Suppressor macrophage treated with lipopolysaccharide for 1 hour (primary cell): ENCODE data around the gene DCAF4.
"Not testable (repeated sequence)": the region's sequence is repeated elsewhere in the genome, so short reads cannot be mapped to it uniquely, and the experiment has no call there.

ENCODE experiments used
- DNase-seq, 3 donors: peaks; one replicate each; pipeline ENCODE4 v3.0.0-alpha.2; 2020 to 2022

DCAF4 gene

DNA sequence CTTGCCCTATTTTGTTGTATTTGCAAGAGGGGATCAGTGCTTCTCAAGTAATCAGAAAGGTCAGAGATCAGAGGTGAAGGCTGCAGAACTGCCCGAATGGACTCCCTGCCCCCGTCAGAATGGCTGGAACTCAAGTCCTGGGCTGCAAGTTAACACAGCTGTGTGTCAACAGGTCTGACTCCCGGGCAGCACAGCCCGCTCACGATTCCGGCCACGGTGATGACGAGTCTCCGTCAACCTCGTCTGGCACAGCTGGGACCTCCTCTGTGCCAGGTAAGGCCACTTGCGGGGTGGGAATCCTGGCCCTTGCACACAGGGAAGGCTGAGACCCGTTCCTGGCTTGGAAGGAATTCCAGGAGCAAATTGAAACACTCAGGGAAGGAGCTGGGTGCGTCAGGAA, 13.4 kb downstream of the DCAF4 start:
- DNase-seq = no peak

- DNase-seq = no peak
Observed at GRCh38 chr14:72941286-72941985, 15.2 kb downstream of the DCAF4 start.

DNA sequence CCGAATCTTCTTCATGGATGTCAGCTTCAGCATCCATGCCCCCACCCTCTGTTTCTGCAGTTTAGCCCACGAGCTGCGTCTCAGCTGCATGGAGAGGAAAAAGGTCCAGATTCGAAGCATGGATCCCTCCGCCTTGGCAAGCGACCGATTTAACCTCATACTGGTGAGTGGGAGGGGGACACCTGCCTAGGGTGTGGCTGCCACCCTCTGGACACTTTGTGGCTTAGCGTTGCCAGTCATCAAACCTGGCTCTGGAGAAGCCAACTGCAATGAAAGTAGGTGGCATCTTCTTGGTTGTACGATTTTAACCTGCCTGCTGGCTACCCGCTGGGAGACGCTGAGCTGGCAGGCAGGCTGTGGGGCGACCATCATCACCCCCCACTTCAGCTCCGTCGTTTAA, 16.7 kb downstream of the DCAF4 start:
- DNase-seq = no peak

DNA sequence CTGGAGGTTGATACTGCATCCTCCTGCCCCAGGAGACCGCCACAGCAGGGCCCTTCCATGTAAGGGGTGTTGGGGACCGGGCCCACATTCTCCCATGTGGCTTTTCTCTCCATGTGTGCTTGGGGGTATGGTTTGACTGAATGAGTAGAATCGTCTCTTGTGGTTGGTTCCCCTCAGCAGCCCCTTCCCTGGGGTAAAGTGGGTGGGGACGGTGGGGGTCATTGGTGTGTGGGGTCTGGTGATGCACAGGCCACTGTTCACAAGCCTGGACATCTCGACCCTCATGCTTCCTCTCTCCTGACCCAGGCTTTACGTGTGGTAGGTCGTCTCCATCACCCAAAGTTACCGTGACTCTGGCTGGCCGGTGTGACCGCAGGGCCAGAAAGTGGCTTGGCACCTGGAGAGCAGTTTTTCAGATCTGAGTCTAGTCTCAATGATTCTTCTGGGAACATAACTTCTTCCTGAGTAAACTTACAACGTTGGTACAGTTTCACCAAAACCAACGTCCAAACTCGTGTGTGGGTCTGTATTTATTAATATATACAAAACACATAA, 17.7 kb downstream of the DCAF4 start:
- DNase-seq = no peak

- DNase-seq = peak; percentile 36 to 64 (median 38)
Observed at GRCh38 chr14:72945356-72946027, 19.2 kb downstream of the DCAF4 start.

GRCh38 chr14:72946491-72946890, 20.2 kb downstream of the DCAF4 start:
- DNase-seq = no peak

- no peak for DNase-seq
Observed at GRCh38 chr14:72947366-72948160, 21.3 kb downstream of the DCAF4 start.

- DNase-seq = peak; percentile 72 to 83 (median 77)
Observed at GRCh38 chr14:72948481-72949138, 22.3 kb downstream of the DCAF4 start.

- DNase-seq = no peak
Observed at GRCh38 chr14:72952171-72952570, 25.9 kb downstream of the DCAF4 start.

GRCh38 chr14:72956741-72957140, 30.5 kb downstream of the DCAF4 start:
- DNase-seq = not testable (repeated sequence)

- DNase-seq = no peak
Observed at GRCh38 chr14:72957213-72957612, 30.9 kb downstream of the DCAF4 start.

- no peak for DNase-seq
Observed at GRCh38 chr14:72958548-72958947, 32.3 kb downstream of the DCAF4 start.

DNA sequence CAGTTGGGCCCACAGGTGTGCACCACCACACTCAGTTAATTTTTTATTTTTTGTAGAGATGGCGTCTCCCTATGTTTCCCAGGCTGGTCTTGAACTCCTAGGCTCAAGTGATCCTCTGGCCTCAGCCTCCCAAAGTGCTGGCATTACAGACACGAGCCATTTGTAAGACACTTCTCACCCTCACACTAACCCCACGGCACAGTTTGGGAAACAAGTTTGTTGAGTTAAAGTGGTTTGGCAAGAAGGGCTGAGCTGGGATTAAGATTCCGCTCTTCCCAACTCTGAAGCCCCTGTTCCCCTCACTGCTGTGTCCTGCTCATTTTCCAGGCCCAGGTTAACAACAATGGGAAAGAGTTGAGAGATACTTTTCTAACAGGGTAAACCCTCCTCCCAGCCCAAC, 34.8 kb downstream of the DCAF4 start:
- DNase-seq = not testable (repeated sequence)

DNA sequence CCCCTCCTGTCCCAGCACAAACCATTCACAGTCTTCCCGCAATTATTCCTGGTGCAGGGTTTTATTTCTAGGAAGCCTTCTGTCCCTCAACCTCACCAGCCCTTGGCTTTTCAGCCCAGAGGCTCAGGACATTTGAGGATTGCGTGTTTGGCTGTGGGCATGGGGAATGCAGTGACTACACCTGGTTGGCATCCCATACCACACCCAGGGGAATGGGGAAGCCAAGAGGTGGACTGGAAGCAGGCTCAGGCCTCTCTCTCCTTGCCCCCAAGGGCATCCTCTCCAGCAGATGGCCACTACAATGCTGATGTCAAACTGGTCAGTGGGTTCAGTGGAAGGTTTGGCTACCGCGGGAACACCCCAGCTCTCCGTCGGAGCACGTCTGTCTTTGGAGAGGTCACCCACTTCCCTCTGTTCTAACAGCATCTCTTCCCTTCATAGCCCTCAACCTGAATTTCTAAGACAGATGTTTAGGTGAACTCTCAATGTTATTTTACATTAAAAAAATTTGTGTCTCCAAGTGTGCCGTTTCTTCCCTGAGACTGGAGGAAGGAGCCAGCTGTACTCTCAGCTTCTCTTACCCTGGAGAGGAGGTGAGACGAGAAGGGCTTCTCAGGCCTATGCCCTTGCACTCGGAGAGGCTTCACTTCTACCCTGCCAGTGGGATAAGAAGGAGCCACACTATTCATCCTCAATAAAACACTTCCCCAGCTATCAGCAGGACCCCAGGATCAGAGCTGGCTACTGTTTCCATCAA, 35.5 kb downstream of the DCAF4 start:
- no peak for DNase-seq

GRCh38 chr14:72962336-72962754, 36.1 kb downstream of the DCAF4 start:
- DNase-seq = not testable (repeated sequence)

DNA sequence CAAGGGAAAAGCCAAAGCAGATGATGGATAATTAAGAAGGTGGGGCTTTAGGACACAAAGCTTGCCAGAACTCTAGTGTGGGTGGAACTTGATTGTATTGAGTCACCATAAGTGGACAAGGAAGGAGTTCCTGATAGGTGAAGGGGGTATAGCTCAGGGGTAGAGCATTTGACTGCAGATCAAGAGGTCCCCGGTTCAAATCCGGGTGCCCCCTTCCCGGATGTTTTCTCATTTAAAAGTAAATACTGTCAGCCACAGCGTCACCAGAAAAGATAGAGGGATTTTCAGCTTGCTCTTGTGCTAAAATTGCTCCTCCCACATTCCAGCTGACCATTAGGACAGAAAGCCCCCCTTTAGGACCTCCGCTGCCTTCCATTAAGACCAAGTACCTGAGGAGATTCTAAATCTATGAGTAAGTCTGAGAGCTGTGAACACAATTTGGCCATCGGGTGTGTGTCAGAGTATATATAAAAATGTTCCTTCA, 36.6 kb downstream of the DCAF4 start:
- no peak for DNase-seq

GRCh38 chr14:72965249-72965648, 39.0 kb downstream of the DCAF4 start:
- DNase-seq = no peak

DNA sequence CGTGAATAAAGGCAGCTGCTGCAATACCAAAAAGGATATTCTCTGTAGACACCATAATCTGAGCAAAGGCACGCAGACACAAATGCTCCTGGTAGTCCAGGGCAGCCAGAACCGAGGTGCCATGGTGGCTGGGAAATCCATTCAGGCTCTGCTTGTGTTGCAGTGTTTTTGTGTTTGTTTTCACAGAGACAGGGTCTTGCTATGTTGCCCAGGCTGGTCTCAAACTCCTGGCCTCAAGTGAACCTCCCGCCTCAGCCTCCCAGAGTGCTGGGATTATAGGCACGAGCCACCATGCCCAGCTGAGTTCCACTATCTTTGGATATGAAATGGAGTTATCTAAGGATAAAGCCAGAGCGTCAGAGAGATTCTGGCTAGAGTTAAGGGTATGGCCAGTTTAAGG, 39.8 kb downstream of the DCAF4 start:
- DNase-seq = no peak

DNA sequence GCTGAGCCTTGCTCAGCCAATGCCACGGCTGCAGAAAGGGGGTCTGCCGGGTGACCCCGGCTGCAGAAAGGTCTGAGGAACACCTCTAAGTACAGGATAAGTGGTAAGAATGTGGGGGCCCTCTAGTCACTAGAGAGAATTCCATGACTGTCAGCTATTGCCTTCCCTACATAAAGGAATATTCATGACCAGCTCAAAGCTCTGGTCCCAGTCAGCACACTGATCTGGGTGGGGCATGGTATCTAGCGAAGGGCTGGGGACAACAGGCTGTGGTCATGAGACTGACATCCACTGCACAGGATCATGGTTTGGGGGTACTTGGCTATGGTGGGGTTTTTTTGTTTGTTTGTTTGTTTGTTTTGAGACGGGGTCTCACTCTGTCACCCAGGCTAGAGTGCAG, 42.1 kb downstream of the DCAF4 start:
- no peak for DNase-seq

DNA sequence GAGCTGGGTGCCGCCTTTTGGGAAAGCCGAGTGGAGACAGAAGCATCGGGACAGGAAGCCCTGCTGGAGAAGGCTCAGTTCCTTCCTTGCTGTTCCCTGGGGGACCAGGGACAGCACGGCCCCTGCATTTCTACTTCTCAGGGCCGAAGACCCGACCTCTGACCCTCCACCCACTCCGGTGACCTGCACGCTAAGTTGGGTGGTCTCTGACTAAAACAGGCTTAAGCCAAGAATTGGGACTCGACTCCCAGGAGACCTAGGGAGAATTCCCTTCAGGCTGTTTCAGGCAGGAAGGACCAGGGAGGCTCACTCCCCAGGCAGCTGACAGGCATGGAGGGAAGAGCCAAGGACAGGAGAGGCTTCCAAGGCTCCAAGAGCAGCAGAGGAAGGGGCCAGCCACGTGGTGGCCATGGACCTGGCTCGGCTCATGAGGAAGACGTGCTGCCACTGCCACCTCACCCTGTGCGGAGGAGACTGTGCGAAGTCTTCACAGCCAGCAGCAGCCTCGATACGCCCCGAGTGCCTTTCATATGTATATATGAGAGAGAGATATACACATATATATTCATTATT, 43.9 kb downstream of the DCAF4 start:
- DNase-seq = no peak

- no peak for DNase-seq
Observed at GRCh38 chr14:72970824-72971434, 44.7 kb downstream of the DCAF4 start.
